Neuronal stem cell (in vitro differentiated cells): ENCODE measurements around the gene PLAAT2.
"Not testable (repeated sequence)": the region's sequence is repeated elsewhere in the genome, so short reads cannot be mapped to it uniquely, and the experiment has no call there.

Source experiments
- DNase-seq: peaks from one replicate; pipeline ENCODE4 v3.0.0-alpha.2; 2013; ENCODE audit warnings: low spot score
- H2AFZ ChIP-seq: one replicate; pipeline ENCODE4 v1.6.1; 2013; ENCODE audit warnings: mild to moderate bottlenecking, low read length, inconsistent platforms
- H2AK5ac ChIP-seq: 2 replicates; pipeline ENCODE4 v1.6.1; 2013; ENCODE audit warnings: low read depth, mild to moderate bottlenecking, inconsistent platforms, low read length, moderate library complexity, mixed read lengths
- H2BK120ac ChIP-seq: 2 replicates; pipeline ENCODE4 v1.6.1; 2013; ENCODE audit warnings: low read depth, mild to moderate bottlenecking, inconsistent platforms, low read length, moderate library complexity, mixed read lengths
- H2BK12ac ChIP-seq: one replicate; pipeline ENCODE4 v1.6.1; 2013; ENCODE audit warnings: low read length, inconsistent platforms
- H2BK15ac ChIP-seq: 2 replicates; pipeline ENCODE4 v1.6.1; 2013; ENCODE audit warnings: mild to moderate bottlenecking, low read length, inconsistent platforms, mixed read lengths
- H2BK5ac ChIP-seq: one replicate; pipeline ENCODE4 v1.6.1; 2013; ENCODE audit warnings: inconsistent platforms, mild to moderate bottlenecking, low read length, moderate library complexity
- H3K14ac ChIP-seq: one replicate; pipeline ENCODE4 v1.6.1; 2013; ENCODE audit warnings: low read length, inconsistent platforms
- H3K18ac ChIP-seq: 2 replicates; pipeline ENCODE4 v1.6.1; 2013; ENCODE audit warnings: low read length, inconsistent platforms
- H3K23ac ChIP-seq: 2 replicates; pipeline ENCODE4 v1.6.1; 2013; ENCODE audit warnings: low read depth, mild to moderate bottlenecking, mixed read lengths, low read length, inconsistent platforms; ENCODE audit not compliant: poor library complexity
- H3K27ac ChIP-seq: replicated peaks from 3 replicates; pipeline ENCODE4 v1.5.1; 2013; ENCODE audit warnings: low read length, inconsistent platforms
- H3K27me3 ChIP-seq, 3 experiments: 2 replicates each; pipeline ENCODE4 v1.6.1; 2013; ENCODE audit warnings: low read length in 3 of 3, mild to moderate bottlenecking in 2 of 3, inconsistent platforms in 1 of 3, low read depth in 1 of 3, mixed read lengths in 1 of 3, moderate library complexity in 1 of 3; ENCODE audit not compliant: control insufficient read depth in 3 of 3, insufficient read depth in 3 of 3
- H3K36me3 ChIP-seq, 2 donors: replicated peaks in 1 of 2; 2 replicates each; pipeline ENCODE4 v1.6.1; 2013; ENCODE audit warnings: low read length in 2 of 2; ENCODE audit not compliant: control insufficient read depth in 2 of 2, insufficient read depth in 2 of 2
- H3K4ac ChIP-seq: 2 replicates; pipeline ENCODE4 v1.6.1; 2013; ENCODE audit warnings: inconsistent platforms, mild to moderate bottlenecking, low read length, moderate library complexity
- H3K4me1 ChIP-seq, 2 donors: 1 replicate in 1 of 2; 2 replicates in 1 of 2; pipeline ENCODE4 v1.6.1; 2013; ENCODE audit warnings: low read length in 2 of 2, low read depth in 1 of 2; ENCODE audit not compliant: control insufficient read depth in 2 of 2, insufficient read depth in 1 of 2
- H3K4me2 ChIP-seq: one replicate; pipeline ENCODE4 v1.6.1; 2013; ENCODE audit warnings: mild to moderate bottlenecking, low read length, inconsistent platforms; ENCODE audit not compliant: insufficient read depth, poor library complexity, severe bottlenecking
- H3K4me3 ChIP-seq, 2 donors: 2 replicates each; pipeline ENCODE4 v1.5.1; 2013; ENCODE audit warnings: low read length in 2 of 2, mild to moderate bottlenecking in 2 of 2, inconsistent platforms in 1 of 2, moderate library complexity in 1 of 2
- H3K79me1 ChIP-seq: one replicate; pipeline ENCODE4 v1.6.1; 2013; ENCODE audit warnings: low read depth, mild to moderate bottlenecking, inconsistent platforms, low read length, moderate library complexity
- H3K9ac ChIP-seq: one replicate; pipeline ENCODE4 v1.6.1; 2013; ENCODE audit warnings: mild to moderate bottlenecking, low read depth, low read length, inconsistent platforms; ENCODE audit not compliant: poor library complexity
- H3K9me3 ChIP-seq, 2 donors: replicated peaks in 1 of 2; 2 replicates each; pipeline versions ENCODE3 to v1.6.1; 2013; ENCODE audit warnings: low read length in 2 of 2, mild to moderate bottlenecking in 2 of 2, inconsistent platforms in 1 of 2, low read depth in 1 of 2, mixed read lengths in 1 of 2, moderate library complexity in 1 of 2; ENCODE audit not compliant: control insufficient read depth in 2 of 2, insufficient read depth in 1 of 2
- H4K8ac ChIP-seq: one replicate; pipeline ENCODE4 v1.6.1; 2013; ENCODE audit warnings: low read depth, mild to moderate bottlenecking, inconsistent platforms, low read length, moderate library complexity
- H4K91ac ChIP-seq: one replicate; pipeline ENCODE4 v1.6.1; 2013; ENCODE audit warnings: low read length, low read depth, mild to moderate bottlenecking, inconsistent platforms; ENCODE audit not compliant: poor library complexity
- WGBS, 2 donors: extraction: QIAGEN DNeasy Blood & Tissue Kit; methylation state at CpG; one replicate each; pipeline ENCODE4 v1.1.7; 2013; ENCODE audit warnings: missing lambda C conversion rate in 2 of 2, mixed read lengths in 1 of 2; ENCODE audit not compliant: insufficient read length in 2 of 2, insufficient replicate concordance in 1 of 2; ENCODE audit errors: extremely low coverage in 2 of 2; 5-methylcytosine and 5-hydroxymethylcytosine counted together

The PLAAT2 gene

DNA sequence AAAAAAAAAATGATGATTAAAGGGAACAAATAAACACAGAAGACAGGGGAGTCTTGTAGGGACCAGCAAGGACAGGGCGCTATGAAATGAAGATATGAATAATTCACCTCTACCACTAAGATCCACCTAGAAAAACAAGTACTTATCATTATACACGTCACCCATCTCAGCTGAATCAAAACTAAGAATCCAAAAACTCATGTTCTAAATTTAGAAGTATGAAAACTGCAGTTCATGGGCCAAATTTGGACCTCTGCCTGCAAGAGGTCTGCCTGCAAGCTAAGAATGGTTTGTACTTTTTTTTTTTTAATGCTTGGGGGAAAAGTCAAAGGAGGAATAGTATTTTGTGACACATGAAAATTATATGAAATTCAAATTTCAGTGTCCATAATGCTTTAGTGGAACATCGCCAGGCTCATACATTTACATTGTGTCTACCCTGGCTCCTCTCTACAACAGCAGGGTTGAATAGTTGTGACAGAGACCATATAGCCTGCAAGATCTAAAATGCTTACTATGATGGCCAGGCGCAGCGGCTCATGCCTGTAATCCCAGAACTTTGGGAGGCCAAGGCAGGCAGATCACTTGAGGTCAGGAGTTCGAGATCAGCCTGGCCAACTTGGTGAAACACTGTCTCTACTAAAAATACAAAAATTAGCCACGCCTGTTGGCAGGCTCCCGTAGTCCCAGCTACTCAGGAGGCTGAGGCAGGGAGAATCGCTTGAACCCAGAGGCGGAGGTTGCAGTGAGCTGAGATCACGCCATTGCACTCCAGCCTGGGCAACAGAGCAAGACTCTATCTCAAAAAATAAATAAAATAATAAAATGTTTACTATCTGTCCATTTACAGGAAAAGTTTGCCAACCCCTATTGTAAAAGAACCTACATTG lies 39.4 kb upstream of the PLAAT2 start:
- not testable (repeated sequence) for H3K27ac ChIP-seq, H3K4ac ChIP-seq, H3K9ac ChIP-seq, H2AFZ ChIP-seq, H3K27me3 ChIP-seq, H2BK120ac ChIP-seq, H3K14ac ChIP-seq, H3K18ac ChIP-seq, H4K8ac ChIP-seq, H4K91ac ChIP-seq, H2BK15ac ChIP-seq, H3K23ac ChIP-seq, H3K9me3 ChIP-seq, H2BK5ac ChIP-seq, DNase-seq, H2BK12ac ChIP-seq, H3K4me1 ChIP-seq, H2AK5ac ChIP-seq, H3K79me1 ChIP-seq, H3K4me2 ChIP-seq, H3K36me3 ChIP-seq, H3K4me3 ChIP-seq
- WGBS, 2 donors = no CpG with 5 or more reads among the region's 11 CpGs

DNA sequence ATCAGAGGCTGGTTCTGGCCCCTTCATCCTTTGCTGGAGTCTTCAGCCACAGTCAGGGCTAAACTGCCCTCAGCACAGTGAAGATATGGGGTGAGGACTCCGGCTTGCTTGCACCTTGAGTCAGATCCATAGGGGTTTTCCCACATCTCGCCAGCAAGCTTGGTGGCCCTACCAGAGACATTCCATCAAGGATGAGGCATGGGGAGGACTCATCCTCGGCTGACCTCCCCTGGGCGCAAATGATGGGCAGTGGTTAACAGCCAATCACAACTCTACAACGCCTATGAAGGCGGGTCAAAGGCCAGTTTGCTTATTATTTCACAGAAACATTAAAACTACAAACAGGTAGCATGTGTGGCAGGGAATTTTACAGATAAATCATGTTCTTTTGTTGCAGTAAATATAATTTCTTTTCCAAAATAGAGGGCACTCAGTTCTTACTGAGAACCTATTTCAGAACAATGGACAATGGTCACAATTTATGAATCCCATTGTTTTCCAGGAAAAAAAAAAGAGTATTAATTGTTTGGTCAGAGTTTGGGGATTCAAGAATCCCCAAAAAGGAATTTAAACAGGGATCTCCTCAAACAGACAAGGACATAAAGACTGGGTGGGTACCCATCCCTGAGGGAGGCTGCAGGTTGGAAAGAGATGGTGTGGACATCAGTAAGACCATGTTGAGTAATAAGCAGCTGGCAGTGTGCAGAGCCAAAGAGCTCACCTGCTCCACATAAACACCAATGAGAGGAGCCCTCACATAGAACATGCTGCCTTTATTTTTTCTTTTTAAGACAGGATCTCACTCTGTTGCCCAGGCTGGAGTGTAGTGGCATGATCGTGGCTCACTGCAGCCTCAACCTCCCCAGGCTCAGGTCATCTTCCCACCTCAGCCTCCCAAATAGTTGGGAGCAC lies 36.3 kb upstream of the PLAAT2 start:
- Histone ChIP-seq H2BK12ac (no peak overlapping the region), H3K4me2 (no peak overlapping the region), H3K27ac (no peak overlapping the region), H3K36me3 (no peaks in the 10 kb centered on the region), H3K4ac (no peak overlapping the region), H2AK5ac (no peak overlapping the region), H3K9ac (no peak overlapping the region), H3K4me1 (peaks cover 5 to 7% of the 10 kb centered on the region in 2 donors), H2BK5ac (no peak overlapping the region), H3K4me3 (no peak overlapping the region), H3K27me3 (no peaks in the 10 kb centered on the region), H3K79me1 (no peaks in the 10 kb centered on the region), H2BK120ac (no peak overlapping the region), H2BK15ac (no peak overlapping the region), H3K14ac (no peak overlapping the region), H3K9me3 (peaks cover 0 to 3% of the 10 kb centered on the region in 2 donors), H2AFZ (no peak overlapping the region), H3K23ac (no peak overlapping the region), H4K91ac (no peak overlapping the region), H4K8ac (no peak overlapping the region), H3K18ac (no peak overlapping the region)
- no CpG with 5 or more reads among the region's 7 CpGs for WGBS, 2 donors
- no peak for DNase-seq

DNA sequence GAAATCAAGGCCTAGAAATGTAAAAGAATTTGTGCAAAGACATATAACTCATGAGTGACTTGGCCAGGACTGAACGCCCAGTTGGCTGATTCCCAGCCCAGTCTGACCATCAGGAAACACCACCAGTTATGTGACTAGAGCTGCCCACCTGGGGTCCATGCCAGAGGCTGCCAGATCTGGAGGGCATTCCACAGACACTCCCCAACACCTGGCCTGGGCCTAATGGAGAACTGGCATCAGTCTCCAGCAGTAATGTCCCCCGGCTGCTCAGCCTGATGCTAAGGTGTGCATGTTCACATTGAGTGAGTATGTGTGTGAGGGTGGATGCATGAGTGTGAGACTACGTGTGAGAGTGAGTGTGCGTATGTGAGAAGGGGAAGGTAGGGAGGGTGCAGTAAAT lies 35.4 kb upstream of the PLAAT2 start:
- Histone ChIP-seq H3K9ac (no peak overlapping the region), H3K4me2 (no peak overlapping the region), H3K14ac (no peak overlapping the region), H2BK12ac (no peak overlapping the region), H2BK5ac (no peak overlapping the region), H3K23ac (no peak overlapping the region), H3K79me1 (no peaks in the 10 kb centered on the region), H3K18ac (no peak overlapping the region), H3K4me3 (no peak overlapping the region), H2AFZ (no peak overlapping the region), H3K36me3 (no peaks in the 10 kb centered on the region), H3K4ac (no peak overlapping the region), H3K4me1 (peaks cover 2 to 5% of the 10 kb centered on the region in 2 donors), H3K27me3 (no peaks in the 10 kb centered on the region), H2AK5ac (no peak overlapping the region), H4K91ac (no peak overlapping the region), H3K9me3 (peaks cover 0 to 3% of the 10 kb centered on the region in 2 donors), H2BK120ac (no peak overlapping the region), H3K27ac (no peak overlapping the region), H2BK15ac (no peak overlapping the region), H4K8ac (no peak overlapping the region)
- no peak for DNase-seq
- 100% methylated on average over 2 of the region's 4 CpGs; no CpG with 5 or more reads in 1 of the 2 donors for WGBS, 2 donors

DNA sequence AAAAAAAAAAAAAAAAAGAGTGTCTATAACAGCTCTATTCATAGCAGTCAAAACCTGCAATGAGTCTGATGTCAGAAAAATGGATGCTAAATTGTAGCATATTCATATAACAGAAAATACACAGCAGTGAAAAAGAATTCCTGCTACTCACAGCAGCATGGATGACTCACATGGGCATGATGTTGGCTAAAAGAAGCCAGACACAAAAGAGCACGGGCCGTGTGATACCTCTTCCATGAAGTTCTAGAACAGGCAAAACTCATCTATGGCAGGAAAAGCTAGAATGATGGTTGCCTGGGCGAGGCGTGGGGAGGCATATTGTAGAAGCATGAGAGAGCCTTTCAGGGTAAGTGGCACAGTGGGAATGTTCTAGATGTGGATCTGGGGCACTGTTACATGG lies 32.1 kb upstream of the PLAAT2 start:
- Histone ChIP-seq H2BK5ac (no peak overlapping the region), H3K4me1 (no peaks in the 10 kb centered on the region), H3K4me2 (no peak overlapping the region), H3K27me3 (no peaks in the 10 kb centered on the region), H3K18ac (no peak overlapping the region), H3K4ac (no peak overlapping the region), H4K8ac (no peak overlapping the region), H2AFZ (no peak overlapping the region), H3K27ac (no peak overlapping the region), H4K91ac (no peak overlapping the region), H3K4me3 (no peak overlapping the region), H3K9ac (no peak overlapping the region), H2BK120ac (no peak overlapping the region), H3K36me3 (no peaks in the 10 kb centered on the region), H2BK12ac (no peak overlapping the region), H3K14ac (no peak overlapping the region), H3K23ac (no peak overlapping the region), H3K79me1 (no peaks in the 10 kb centered on the region), H2AK5ac (no peak overlapping the region), H3K9me3 (peaks cover 0 to 3% of the 10 kb centered on the region in 2 donors), H2BK15ac (no peak overlapping the region)
- DNase-seq = no peak
- no CpG with 5 or more reads among the region's 4 CpGs for WGBS, 2 donors
